Measurements from ENCODE around the gene SPARC. TPM values are rescaled to one million over a fixed set of nuclear protein-coding genes. Genes with fewer than 3 reads are reported as not detected.
A peak's percentile ranks its signal among the peaks of the same experiment; 100 is the strongest.
"Not testable (repeated sequence)": the region's sequence is repeated elsewhere in the genome, so short reads cannot be mapped to it uniquely, and the experiment has no call there.

SPARC gene
- 364 and 386 TPM in 2 replicates for total RNA-seq (2014; rRNA removed; shearing (Covaris generic))

GRCh38 chr5:151686674-151687407 is at the start of gene SPARC:
TSS of gene SPARC (minus strand) at chr5:151686915. CDS start at chr5:151676188, 10,727 bp downstream.
- peak; percentile 92 for DNase-seq (ENCODE audit: low read depth)

GRCh38 chr5:151735646-151736045 is 48.9 kb upstream of the SPARC start:
- no peak for DNase-seq (ENCODE audit: low read depth)

GRCh38 chr5:151734064-151734408 is 47.3 kb upstream of the SPARC start:
- no peak for DNase-seq (ENCODE audit: low read depth)

GRCh38 chr5:151733358-151734063 is 46.8 kb upstream of the SPARC start:
- no peak for DNase-seq (ENCODE audit: low read depth)

- DNase-seq (ENCODE audit: low read depth), result no peak
These were observed 43.7 kb upstream of the SPARC start for GRCh38 chr5:151730381-151730780.

GRCh38 chr5:151729597-151729996 is 42.9 kb upstream of the SPARC start:
- DNase-seq (ENCODE audit: low read depth), result not testable (repeated sequence)

- DNase-seq (ENCODE audit: low read depth), result no peak
These were observed 37.6 kb upstream of the SPARC start for GRCh38 chr5:151724360-151724759.

GRCh38 chr5:151722546-151722945 is 35.8 kb upstream of the SPARC start:
- no peak for DNase-seq (ENCODE audit: low read depth)

- no peak for DNase-seq (ENCODE audit: low read depth)
These were observed 35.2 kb upstream of the SPARC start for GRCh38 chr5:151721812-151722391.

GRCh38 chr5:151721087-151721646 is 34.5 kb upstream of the SPARC start:
- DNase-seq (ENCODE audit: low read depth), result no peak

GRCh38 chr5:151720215-151720614 is 33.5 kb upstream of the SPARC start:
- DNase-seq (ENCODE audit: low read depth), result no peak

GRCh38 chr5:151719228-151720000 is 32.7 kb upstream of the SPARC start:
- DNase-seq (ENCODE audit: low read depth), result peak; percentile 68

- no peak for DNase-seq (ENCODE audit: low read depth)
These were observed 31.9 kb upstream of the SPARC start for GRCh38 chr5:151718646-151719045.

- no peak for DNase-seq (ENCODE audit: low read depth)
These were observed 31.4 kb upstream of the SPARC start for GRCh38 chr5:151718153-151718552.

- DNase-seq (ENCODE audit: low read depth), result no peak
These were observed 30.7 kb upstream of the SPARC start for GRCh38 chr5:151717416-151717815.

- DNase-seq (ENCODE audit: low read depth), result no peak
These were observed 22.5 kb upstream of the SPARC start for GRCh38 chr5:151709109-151709735.

GRCh38 chr5:151708126-151708525 is 21.4 kb upstream of the SPARC start:
- no peak for DNase-seq (ENCODE audit: low read depth)

- no peak for DNase-seq (ENCODE audit: low read depth)
These were observed 20.9 kb upstream of the SPARC start for GRCh38 chr5:151707567-151707966.

- peak; percentile 13 for DNase-seq (ENCODE audit: low read depth)
These were observed 20.2 kb upstream of the SPARC start for GRCh38 chr5:151706906-151707305.

GRCh38 chr5:151703780-151704179 is 17.1 kb upstream of the SPARC start:
- no peak for DNase-seq (ENCODE audit: low read depth)

GRCh38 chr5:151703227-151703626 is 16.5 kb upstream of the SPARC start:
- DNase-seq (ENCODE audit: low read depth), result no peak
